Measurements from ENCODE around the gene TPCN2.

The TPCN2 gene

GRCh38 chr11:69114811-69115523 is 66.2 kb downstream of the TPCN2 start:
- DNase-seq (ENCODE audit: extremely low read depth, low read depth), result no peak
- no peak for TF ChIP-seq CTCF (IDR thresholded peaks at IDR 0.05; ENCODE audit: low read depth, low read length, missing control alignments)
- H3K4me3 ChIP-seq (replicated peaks; ENCODE audit: low read depth, low read length), result no peak overlapping the region

DNA sequence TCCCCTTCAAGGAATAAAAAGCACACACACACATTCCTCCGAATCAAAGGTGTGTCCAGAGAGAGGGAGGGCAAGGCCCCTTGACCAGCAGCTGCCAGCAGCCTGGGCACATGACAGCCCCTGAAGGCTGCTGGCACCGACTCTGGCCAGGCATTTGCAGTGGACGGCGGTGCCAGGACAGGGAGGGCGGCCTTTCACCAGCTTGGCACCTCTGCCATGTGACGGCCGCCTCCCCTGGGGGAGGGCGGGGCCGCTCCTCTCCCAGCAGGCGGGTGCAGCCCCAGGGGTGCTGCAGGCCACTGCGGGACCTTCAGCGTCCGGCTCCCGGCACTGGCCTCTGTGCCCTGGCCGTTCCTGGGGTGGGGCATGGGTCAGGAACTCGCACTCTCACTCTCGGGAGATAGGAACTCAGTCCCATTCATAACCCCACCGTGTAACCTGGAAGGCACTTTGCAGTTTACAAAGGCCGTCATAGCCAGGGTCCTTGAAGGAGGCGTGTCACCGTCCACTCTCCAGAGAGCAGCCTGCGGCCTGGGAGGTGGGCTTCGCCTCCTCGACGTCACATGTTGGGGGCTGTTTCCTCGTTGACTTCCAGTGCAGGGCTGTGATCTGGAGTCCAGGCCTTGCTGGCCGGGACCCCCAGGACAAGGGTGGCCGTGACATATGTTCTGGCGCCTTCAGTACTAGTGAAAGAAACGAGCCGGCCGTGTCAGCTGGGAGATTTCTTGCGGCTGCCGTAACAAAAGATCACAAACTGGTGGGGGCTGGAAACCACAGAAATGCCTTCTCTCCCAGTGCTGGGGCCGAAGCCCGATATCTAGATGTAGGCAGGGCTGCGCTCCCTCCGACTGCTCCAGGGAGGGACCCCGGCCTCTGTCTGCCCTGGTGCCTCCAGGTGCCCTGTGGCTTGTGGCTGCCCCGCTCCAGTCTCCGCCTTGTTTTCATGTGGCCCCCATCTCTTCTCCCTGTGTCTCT is 67.1 kb downstream of the TPCN2 start:
- no peak for DNase-seq (ENCODE audit: extremely low read depth, low read depth)
- no peak for TF ChIP-seq CTCF (IDR thresholded peaks at IDR 0.05; ENCODE audit: low read depth, low read length, missing control alignments)
- no peak overlapping the region for H3K4me3 ChIP-seq (replicated peaks; ENCODE audit: low read depth, low read length)

GRCh38 chr11:69116671-69117070 is 67.9 kb downstream of the TPCN2 start:
- no peak for DNase-seq (ENCODE audit: extremely low read depth, low read depth)
- no peak overlapping the region for H3K4me3 ChIP-seq (replicated peaks; ENCODE audit: low read depth, low read length)
- TF ChIP-seq CTCF (IDR thresholded peaks at IDR 0.05; ENCODE audit: low read depth, low read length, missing control alignments), result no peak

DNA sequence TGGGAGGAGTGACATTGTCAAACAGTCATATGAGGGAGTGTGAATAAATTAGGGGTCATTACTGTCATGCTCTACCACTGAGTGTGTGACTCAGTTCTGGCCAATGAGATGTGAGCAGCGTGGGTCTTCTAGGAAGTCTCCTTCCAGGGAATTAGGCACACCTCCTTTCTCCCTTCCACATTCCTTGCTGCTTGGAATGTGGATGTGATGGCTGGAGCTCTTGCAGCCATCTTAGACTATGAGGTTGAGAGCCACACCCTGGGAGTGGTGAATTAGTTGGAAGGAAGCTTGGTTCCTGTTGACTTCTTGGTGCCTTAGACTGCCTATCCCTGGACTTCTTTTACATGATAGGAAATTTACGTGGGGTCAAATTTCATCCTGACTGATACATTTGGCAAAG is 70.5 kb downstream of the TPCN2 start:
- DNase-seq (ENCODE audit: extremely low read depth, low read depth), result no peak
- no peak for TF ChIP-seq CTCF (IDR thresholded peaks at IDR 0.05; ENCODE audit: low read depth, low read length, missing control alignments)

DNA sequence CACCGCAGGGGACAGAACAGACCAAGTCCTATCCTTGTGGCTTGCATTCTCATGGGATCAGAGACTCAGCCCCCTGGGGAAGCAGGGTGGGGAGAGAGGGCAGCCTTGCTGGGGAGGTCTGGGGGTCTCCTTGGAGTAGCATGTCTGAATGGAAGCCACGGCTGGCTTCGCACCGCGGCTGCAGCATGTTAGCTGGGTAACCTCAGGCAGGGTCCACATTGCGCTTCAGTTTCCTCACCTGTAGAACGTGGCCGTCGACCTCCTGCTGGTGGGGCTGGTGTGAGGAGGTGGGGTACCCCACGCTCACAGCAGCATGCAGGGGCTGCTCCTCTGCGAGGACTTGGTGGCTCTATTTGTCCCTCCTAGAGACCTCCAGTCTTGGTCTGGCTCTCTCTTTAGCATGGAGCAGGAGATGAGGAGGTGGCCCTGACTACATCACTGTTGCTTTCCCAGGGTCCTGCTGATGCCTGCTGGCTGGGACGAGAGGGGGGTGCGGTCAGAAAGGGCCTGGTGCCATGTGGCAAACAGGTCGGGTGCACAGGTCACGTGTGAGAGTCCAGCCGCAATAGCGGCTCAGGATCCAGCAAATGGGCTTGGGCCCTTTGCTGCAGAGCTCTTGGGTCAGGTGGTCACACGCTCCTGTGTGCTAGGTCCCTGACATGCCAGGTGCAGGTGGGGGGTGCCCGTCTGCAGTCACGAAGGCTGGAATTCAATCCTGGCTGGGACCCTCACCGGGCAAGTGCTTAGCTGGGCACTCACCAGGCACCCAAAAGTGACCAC is 71.6 kb downstream of the TPCN2 start:
- no peak for TF ChIP-seq CTCF (IDR thresholded peaks at IDR 0.05; ENCODE audit: low read depth, low read length, missing control alignments)
- no peak for DNase-seq (ENCODE audit: extremely low read depth, low read depth)
- H3K4me3 ChIP-seq (replicated peaks; ENCODE audit: low read depth, low read length), result no peak overlapping the region

More for the DNA sequence above, 70.5 kb downstream of the TPCN2 start:
- no peak overlapping the region for H3K4me3 ChIP-seq (replicated peaks; ENCODE audit: low read depth, low read length)

GRCh38 chr11:69121021-69121420 is 72.3 kb downstream of the TPCN2 start:
- TF ChIP-seq CTCF (IDR thresholded peaks at IDR 0.05; ENCODE audit: low read depth, low read length, missing control alignments), result no peak
- DNase-seq (ENCODE audit: extremely low read depth, low read depth), result no peak
- no peak overlapping the region for H3K4me3 ChIP-seq (replicated peaks; ENCODE audit: low read depth, low read length)
